ENCODE results near the gene GPR161.

The GPR161 gene

GRCh38 chr1:168105846-168106245 is 30.9 kb downstream of the GPR161 start:
- DNase-seq (ENCODE audit: low read depth), result no peak

- DNase-seq (ENCODE audit: low read depth), result no peak
These were observed 32.2 kb downstream of the GPR161 start for GRCh38 chr1:168104535-168104934.

GRCh38 chr1:168102487-168102886 is 34.2 kb downstream of the GPR161 start:
- DNase-seq (ENCODE audit: low read depth), result no peak

GRCh38 chr1:168101336-168101735 is 35.4 kb downstream of the GPR161 start:
- DNase-seq (ENCODE audit: low read depth), result no peak

- DNase-seq (ENCODE audit: low read depth), result no peak
These were observed 36.3 kb downstream of the GPR161 start for GRCh38 chr1:168100315-168101002.

GRCh38 chr1:168099337-168099801 is 37.4 kb downstream of the GPR161 start:
- no peak for DNase-seq (ENCODE audit: low read depth)

GRCh38 chr1:168098534-168099320 is 38.0 kb downstream of the GPR161 start:
- DNase-seq (ENCODE audit: low read depth), result no peak

- DNase-seq (ENCODE audit: low read depth), result no peak
These were observed 38.7 kb downstream of the GPR161 start for GRCh38 chr1:168097921-168098528.

- no peak for DNase-seq (ENCODE audit: low read depth)
These were observed 40.2 kb downstream of the GPR161 start for GRCh38 chr1:168096296-168097165.

- DNase-seq (ENCODE audit: low read depth), result no peak
These were observed 41.3 kb downstream of the GPR161 start for GRCh38 chr1:168095476-168095875.

GRCh38 chr1:168093616-168094015 is 43.1 kb downstream of the GPR161 start:
- no peak for DNase-seq (ENCODE audit: low read depth)

GRCh38 chr1:168092566-168093355 is 44.0 kb downstream of the GPR161 start:
- DNase-seq (ENCODE audit: low read depth), result no peak

GRCh38 chr1:168091720-168092550 is 44.8 kb downstream of the GPR161 start:
- DNase-seq (ENCODE audit: low read depth), result no peak

- no peak for DNase-seq (ENCODE audit: low read depth)
These were observed 45.7 kb downstream of the GPR161 start for GRCh38 chr1:168091063-168091462.

GRCh38 chr1:168090395-168090794 is 46.3 kb downstream of the GPR161 start:
- no peak for DNase-seq (ENCODE audit: low read depth)

- no peak for DNase-seq (ENCODE audit: low read depth)
These were observed 46.8 kb downstream of the GPR161 start for GRCh38 chr1:168089979-168090337.

GRCh38 chr1:168089326-168089978 is 47.3 kb downstream of the GPR161 start:
- no peak for DNase-seq (ENCODE audit: low read depth)

GRCh38 chr1:168088511-168089325 is 48.0 kb downstream of the GPR161 start:
- no peak for DNase-seq (ENCODE audit: low read depth)

- DNase-seq (ENCODE audit: low read depth), result no peak
These were observed 49.0 kb downstream of the GPR161 start for GRCh38 chr1:168087696-168088095.

Measured in activated T-cell treated with anti-CD3 and anti-CD28 coated beads for 48 hours (primary cell).